Measurements from ENCODE around the gene SIRT2.
"Not testable (repeated sequence)": the region's sequence is repeated elsewhere in the genome, so short reads cannot be mapped to it uniquely, and the experiment has no call there.

Gene SIRT2

DNA sequence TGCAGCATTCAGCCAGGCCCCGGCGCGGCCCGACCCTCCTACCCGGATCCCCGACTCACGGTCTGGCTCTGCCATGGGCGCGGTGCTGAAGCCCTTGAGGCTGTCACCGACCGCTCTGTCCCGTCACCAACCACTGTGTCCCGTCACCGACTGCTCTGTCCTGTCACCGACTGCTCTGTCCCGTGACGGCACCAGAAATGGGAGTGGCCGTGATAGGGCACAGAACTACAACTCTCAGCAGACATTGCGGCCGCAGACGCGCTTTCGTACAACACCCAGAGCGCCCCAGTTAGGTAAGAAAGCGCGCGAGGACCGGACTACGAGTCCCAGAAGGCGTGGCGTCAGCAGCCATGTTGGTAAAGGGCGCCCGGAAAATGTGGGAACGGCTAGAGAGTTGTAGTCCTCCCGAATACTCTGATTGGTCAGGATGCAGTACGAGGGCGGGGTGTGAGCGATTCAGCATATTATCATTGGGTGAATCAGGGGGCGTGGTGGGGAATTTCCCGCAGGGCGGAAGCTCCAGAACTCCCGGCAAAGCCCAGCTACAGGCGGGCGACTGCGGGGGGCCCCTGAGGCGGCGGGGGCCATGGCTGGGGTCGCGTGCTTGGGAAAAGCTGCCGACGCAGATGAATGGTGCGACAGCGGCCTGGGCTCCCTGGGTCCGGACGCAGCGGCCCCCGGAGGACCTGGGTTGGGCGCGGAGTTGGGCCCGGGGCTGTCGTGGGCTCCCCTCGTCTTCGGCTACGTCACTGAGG, at the start of gene SIRT2, which contains the start of gene NFKBIB:
Gene SIRT2, minus strand, starts transcription at position 172 of the 755 bp plus-strand sequence. Its CDS starts 97 bp downstream, at position 75.
Gene NFKBIB, plus strand, starts transcription at position 523 of the 755 bp plus-strand sequence. Its CDS starts 64 bp downstream, at position 587.
- peak; percentile 96 to 99 for DNase-seq (ENCODE audit: low read depth in 2 of 2)

DNA sequence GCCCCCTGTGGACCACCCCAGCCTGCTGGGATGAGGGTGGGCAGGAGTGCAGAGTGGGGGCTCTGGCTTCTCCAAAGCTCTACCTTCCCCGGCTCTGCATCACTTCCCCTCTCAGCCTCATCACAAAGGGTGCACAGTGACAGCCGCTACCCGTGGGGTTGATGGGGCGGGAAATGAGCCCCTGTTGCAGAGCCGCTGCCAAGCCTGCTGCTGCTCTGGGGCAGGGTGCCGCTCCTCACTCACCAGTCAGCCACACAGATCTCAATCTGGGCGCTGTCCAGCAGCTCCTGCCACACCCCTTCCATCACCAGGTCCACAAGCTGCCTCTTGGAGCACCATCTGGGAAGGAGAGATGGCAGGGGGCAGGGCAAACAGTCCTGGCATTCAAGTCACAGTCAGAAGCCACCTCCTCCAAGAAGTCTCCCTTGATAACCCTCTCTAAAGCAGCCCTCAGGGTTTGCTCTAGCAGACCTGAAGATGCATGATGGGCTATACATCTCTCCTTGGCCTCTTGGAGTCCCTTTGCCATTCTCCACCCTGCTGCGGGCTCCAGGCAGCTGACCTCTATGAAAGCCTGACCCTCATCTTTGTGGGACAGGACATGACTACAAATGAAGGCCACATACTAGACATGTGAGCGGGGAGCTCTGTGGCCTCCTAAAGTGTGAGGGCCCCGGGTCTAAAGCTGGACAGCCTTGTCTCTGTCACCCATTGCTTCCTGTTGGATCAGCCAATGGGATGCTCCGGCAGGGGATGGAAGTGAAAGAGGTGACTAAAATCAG, 47.0 kb upstream of the SIRT2 start:
- no peak for DNase-seq (ENCODE audit: low read depth in 2 of 2)

DNA sequence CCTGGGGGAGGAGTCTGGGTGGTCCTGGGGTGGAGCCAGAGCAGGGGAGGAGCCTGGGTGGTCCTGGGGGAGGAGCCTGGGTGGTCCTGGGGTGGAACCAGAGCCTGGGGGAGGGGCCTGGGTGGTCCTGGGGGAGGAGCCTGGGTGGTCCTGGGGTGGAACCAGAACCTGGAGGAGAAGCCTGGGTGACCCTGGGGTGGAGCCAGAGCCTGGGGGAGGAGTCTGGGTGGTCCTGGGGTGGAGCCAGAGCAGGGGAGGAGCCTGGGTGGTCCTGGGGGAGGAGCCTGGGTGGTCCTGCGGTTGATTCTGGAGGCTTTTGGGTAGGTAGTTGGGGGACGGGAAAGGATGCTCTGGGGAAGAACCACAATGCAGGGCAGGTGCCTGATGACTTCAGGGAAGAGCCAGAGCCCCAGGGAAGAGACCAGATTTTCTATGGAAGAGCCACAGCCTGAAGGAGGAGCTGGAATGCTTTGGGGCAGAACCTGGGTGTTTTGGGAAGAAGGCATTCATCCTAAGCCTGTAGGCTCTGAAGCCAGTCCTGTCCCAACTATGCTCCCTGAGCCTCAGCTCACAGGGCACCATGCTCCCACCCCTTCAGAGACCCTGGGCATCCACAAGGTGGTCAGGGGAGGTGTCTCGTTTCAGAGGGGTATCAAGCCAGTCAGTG, 46.3 kb upstream of the SIRT2 start:
- no peak for DNase-seq (ENCODE audit: low read depth in 2 of 2)

DNA sequence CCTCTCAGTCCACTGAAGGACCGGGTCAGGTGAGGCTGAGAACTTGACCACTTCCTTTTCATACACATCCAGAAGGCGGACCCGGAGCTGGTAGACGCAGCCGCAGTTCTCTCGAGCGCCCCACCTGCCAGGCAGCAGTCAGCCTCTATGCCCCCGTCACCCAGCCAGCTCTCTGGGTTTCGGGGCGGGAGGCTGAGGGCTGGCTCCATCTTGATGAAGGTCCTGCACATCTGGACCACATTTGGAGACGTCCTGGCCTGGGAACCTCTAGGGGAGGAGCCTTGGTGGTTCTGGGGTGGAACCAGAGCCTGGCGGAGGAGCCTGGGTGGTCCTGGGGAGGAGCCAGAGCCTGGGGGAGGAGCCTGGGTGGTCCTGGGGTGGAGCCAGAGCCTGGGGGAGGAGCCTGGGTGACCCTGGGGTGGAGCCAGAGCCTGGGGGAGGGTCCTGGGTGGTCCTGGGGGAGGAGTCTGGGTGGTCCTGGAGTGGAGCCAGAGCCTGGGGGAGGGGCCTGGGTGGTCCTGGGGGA, 45.6 kb upstream of the SIRT2 start:
- DNase-seq (ENCODE audit: low read depth in 2 of 2) = no peak

DNA sequence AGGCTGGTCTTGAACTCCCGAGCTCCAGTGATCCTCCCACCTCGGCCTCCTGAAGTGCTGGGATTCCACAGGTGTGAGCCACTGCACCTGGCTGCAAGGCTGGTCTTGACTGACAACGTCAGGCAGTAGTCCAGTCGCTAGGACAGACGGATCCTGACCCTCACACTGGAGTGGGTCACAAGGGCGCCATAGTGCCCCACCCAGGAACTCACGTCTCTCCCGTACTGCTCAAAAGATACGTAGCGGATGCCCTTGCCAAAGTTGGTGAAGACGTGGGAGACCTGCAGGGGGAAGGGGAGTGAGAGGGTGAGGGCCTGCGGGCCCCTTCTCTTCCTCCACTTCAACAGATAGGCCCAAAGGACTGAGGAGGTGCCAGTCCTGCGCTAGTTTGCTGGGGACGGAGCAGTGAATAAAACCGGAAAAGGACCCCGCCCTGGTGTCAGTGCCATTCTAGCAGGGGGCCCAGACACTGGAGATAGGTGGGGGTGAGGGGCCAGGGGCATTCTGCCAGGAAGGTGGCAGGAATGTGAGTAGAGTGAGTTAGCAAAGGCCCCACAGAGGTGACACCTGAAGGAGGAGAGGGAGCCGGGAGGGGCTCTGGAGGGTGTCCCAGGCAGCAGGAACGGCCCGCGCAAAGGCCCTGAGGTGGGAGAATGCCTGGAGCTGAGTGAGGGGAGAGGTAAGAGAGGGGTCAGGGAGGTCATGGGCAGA, 43.2 kb upstream of the SIRT2 start:
- DNase-seq (ENCODE audit: low read depth in 2 of 2) = no peak

DNA sequence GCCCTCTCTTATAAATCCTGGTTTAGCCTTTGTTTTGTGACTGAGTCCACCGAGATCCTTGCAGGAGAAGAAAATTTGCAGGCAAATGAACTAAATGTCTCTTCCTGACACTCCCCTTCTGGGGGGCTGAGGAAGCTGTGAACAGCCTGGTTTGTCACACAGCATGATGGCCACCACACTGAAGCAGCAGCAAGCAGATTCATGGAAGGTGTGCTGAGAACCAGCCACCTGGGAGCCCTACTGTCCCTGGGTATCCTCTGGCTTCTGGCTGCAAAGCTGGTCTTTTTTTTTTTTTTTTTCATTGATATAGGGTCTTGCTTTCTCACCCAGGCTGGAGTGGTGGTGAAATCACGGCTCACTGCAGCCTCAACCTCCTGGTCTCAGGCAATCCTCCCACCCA, 42.6 kb upstream of the SIRT2 start:
- DNase-seq (ENCODE audit: low read depth in 2 of 2) = no peak

DNA sequence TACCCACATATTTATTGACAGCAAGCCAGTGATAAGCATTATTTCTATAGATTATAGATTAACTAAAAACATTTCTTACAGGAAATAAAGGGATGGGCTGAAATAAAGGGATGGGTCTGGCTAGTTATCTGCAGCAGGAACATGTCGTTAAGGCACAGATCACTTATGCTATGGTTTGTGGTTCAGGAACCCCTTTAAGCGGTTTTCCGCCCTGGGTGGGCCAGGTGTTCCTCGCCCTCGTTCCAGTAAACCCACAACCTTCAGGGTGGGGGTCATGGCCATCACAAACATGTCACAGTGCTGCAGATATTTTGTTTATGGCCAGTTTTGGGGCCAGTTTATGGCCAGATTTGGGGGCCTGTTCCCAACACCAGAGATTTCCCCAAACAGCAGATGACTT, 42.0 kb upstream of the SIRT2 start:
- not testable (repeated sequence) for DNase-seq (ENCODE audit: low read depth in 2 of 2)

DNA sequence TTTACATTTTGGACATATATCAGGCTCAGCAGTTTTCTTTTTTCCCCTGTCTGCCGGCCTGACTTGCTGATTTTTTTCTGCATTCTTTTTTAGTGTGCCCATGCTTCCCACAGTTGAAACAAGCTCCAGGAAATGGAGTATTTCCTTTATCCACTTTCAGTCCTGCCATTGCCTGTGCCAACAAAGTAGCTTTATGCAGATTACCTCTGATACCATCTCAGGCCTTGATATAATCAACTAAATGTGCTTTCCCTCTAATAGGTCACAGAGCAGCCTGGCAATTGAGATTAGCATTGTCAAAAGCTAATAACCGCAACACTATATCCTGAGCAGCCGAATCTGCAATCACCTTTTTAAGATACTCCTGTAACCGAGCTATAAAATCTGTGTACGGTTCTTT, 40.5 kb upstream of the SIRT2 start:
- no peak for DNase-seq (ENCODE audit: low read depth in 2 of 2)

DNA sequence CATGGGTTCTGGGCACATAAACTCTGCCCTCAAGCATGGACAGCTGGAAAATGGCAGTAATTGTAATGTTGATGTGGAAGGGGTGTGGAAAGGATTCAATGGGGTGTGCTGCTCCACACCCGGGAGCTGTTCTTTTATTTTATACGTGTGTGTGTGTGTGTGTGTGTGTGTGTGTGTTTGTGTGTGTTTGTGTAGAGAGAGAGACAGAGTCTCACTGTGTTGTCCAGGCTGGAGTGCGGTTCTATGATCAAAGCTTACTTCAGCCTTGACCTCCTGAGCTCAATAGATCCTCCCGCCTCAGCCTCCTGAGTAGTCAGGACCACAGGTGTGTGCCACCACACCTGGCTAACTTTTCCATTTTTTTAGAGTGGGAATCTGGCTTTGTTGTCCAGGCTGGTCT, 34.1 kb upstream of the SIRT2 start:
- no peak for DNase-seq (ENCODE audit: low read depth in 2 of 2)

DNA sequence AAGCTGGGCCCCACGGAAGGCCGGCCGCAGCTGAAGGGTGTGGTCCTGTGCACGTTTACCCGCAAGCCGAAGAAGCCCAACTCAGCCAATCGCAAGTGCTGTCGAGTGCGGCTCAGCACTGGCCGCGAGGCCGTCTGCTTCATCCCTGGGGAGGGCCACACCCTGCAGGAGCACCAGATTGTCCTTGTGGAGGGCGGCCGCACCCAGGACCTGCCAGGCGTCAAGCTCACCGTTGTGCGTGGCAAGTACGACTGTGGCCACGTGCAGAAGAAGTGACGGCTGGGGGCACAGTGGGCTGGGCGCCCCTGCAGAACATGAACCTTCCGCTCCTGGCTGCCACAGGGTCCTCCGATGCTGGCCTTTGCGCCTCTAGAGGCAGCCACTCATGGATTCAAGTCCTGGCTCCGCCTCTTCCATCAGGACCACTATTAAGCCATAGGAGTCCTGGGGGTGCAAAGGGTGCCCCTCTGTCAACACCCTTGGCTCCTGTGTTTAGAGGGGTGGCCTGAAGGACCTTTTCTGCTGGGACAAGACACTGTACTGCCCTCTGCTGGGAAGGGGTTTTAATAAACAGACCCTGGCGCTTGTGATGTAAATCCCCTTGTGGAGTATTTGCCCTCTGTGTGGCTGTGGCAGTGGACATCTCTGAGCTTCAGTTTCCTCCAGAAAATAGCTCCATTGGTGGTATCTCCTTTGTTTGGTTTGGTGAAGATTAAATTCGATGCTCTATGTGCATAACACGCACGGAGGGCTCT, 33.2 kb upstream of the SIRT2 start:
- DNase-seq (ENCODE audit: low read depth in 2 of 2) = no peak

DNA sequence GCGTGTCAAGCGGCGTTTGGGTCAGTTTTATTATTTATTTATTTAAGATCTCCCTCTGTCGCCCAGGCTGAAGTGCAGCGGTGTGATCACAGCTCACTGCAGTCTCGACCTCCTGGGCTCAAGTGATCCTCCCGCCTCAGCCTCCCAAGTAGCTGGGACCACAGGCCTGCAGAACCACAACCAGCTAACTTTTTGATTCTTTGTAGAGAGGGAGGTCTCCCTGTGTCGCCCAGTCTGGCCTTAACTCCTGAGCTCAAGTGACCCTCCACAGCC, 32.0 kb upstream of the SIRT2 start:
- DNase-seq (ENCODE audit: low read depth in 2 of 2) = no peak

DNA sequence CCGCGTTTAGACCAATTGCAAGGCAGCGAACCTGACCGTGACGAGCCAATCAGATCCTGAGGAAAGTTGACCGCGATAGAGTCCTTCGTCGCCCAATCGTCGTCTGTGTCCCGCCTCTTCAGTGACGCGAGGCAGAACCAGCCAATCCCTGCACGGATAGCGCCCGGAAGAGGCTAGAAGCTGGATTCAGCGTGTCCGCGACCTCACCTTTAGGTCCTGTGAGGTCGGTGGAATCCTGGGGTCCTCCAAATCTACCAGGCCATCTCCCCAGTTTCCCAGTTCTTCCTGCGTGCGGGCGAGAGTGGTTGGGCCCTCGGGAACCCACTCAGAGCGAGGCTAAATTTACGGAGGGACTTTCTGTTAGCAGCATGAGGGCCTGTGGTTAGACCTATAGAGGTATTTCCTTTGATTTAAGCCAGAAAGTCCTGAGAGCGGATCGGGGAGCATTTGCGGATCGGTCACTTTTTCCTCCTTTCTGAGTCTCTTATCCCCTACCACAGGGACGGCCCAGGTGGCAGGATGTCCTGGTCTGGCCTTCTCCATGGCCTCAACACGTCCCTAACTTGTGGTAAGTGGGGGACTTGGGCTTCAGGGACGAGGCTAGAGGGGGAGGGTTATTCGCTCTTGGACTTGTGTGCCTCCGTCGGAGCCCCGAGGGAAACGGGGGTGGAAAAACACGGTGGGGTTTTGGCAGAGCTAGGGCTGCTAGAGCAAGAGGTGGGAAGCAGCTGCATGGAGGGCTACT, 31.5 kb upstream of the SIRT2 start, which contains the start of gene MRPS12:
Gene MRPS12, plus strand, starts transcription at position 169 of the 745 bp plus-strand sequence. Its CDS starts 351 bp downstream, at position 520.
- DNase-seq (ENCODE audit: low read depth in 2 of 2) = peak; percentile 93 to 96

DNA sequence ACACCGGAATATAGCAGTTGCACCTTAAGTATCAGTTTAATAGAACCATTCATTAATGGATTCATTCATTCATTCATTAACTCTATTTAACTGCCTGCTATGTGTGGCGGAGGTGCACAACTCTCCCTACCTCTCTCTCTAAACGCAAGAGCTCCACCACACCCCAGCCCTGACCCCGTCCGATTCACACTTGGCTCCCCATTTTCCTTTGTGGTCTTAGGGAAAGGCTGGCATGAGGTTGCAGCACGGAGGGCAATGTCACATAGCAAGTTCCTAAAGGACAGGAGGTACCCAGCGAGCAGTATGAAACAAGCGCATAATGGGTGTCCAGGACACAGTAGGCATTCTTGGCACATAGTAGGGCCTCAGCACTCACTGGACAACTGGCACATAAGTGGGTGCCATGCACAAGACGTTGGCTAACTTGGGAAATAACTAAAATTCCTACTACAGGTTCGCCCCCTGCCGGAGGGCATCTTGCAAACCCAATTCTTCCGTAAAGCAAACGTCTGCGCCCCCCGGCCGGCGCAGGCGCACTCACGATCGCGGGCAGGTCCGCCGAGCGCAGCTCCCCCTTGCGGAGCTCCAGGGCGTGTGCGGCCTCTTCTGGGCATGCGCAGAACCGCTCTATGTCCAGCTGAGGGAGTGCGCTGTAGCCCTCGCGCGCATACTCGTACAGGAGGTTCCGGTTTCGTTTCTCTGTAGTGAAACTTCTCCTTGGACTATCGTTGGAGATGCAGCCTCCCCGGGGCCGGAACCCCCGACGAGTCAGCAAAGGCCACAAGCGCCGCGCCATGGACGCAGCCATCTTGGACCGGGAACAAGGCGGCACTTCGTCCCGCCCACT, 30.7 kb upstream of the SIRT2 start, which contains the start of gene SARS2:
Gene SARS2, minus strand, starts transcription at position 835 of the 847 bp plus-strand sequence. Its CDS starts 27 bp downstream, at position 808.
- DNase-seq (ENCODE audit: low read depth in 2 of 2) = peak; percentile 80 to 84

DNA sequence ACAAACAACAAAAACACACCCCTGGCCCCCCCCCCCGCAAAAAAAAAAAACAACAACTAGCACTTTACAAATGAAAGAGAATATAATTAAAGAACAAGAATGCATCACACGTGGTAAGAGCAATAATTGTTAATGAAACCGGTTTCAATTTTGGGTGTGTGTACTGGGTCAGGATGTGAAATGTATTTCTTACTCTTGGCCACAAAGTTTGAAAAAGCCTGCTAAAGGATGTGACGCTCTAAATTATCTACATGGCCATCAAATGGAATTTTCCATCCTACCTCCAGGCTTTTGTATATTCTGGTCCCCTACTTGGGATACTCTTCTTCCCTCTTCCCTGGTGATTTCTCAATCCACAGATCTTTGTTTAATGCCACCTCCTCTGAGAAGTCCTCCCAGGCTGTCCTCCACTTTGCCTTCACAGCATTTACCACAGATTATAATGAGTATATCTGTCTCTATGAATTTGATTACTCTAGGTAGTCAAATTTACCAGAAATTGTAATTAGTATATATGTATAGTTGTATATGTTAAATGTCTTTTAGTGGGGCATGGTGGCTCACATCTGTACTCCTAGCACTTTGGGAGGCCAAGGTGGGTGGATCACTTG, 29.1 kb upstream of the SIRT2 start:
- DNase-seq (ENCODE audit: low read depth in 2 of 2) = no peak

DNA sequence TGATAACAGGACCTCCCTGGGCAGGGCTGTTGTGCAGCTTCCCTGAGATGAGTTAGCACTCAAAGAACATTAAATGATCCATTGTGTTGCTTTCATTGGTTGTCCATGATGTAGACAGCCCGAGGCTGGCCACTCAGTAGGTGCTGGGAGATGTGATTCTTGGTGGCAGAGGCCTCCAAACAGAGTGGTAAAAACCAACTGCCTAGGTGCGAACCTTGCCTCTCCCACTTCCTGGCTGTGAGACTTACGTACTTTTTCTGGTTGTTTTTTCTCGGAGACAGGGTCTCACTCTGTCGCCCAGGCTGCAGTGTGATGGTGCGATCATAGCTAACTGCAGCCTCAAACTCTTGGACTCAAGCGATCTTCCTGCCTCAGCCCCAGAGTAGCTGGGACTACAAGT, 25.0 kb upstream of the SIRT2 start:
- no peak for DNase-seq (ENCODE audit: low read depth in 2 of 2)

DNA sequence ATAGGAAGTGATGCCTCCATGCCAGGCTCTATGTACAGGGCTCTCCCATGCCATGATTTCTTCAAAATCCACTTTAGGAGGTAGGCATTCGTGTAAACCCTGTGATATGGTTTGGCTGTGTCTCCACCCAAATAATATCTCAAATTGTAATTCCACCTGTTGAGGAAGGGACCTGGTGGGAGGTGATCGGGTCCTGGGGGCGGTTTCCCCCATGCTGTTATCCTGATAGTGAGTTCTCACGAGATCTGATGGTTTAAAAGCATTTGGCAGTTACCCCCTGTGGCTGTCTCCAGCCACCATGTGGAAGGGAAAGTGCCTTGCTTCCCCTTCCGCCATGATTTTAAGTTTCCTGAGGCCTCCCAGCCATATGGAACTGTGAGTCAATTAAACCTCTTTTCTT, 23.1 kb upstream of the SIRT2 start:
- no peak for DNase-seq (ENCODE audit: low read depth in 2 of 2)

DNA sequence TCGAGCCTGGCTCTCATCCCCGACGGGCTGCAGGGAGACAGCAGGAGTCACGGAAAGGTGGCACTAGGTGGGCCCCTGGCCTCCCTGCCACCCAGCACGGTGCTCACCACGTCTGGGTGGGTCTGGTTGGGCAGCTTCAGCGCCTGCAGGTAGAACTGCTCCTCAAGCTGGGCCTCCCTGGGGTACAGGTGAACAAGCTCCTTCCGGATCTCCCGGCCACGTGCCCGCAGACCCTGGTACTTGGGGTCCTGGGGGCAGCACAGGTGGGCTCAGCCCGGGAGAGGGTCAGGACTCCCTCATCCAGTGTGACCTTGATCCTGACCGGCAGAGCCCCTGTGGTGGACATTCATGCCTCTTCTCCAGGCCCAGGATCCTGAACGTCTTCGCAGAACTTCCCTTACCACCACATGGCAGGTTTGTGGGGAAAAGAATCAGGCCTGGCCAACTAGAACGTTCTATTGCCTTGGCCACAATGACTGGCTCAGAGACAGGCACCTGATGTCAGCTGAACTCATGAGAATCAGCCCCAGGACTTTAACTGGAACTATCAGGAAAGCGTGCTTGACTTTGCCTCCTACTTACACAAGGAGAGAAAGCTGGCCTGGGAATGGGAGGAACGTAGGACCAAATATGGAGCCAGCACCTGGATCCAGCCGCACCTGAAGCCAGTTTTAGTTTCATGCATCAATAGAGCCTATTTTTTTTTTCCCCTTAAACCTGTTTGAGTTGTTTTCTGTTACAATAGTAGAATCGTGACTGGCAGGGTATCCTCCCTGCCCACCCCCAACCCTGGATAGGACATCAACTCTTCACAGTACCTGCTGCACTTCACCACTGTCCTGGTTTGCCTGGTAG, 22.2 kb upstream of the SIRT2 start:
- no peak for DNase-seq (ENCODE audit: low read depth in 2 of 2)

All from stimulated activated CD8-positive, alpha-beta memory T cell treated with anti-CD3 and anti-CD28 coated beads, Interleukin-2, amount 100 ng/mL, for 48 hours (primary cell).